Uterus (tissue), 2 donors: ENCODE measurements around the gene CALY.

Experiments
- CTCF ChIP-seq, 4 experiments: fragments of 200-600 bp in 2 of 4; fragments of 450-650 bp in 2 of 4; sonication (generic) in 2 of 4; IDR thresholded peaks; one replicate each; pipeline ENCODE4 v1.5.1; 2016 to 2019; ENCODE audit warnings: antibody characterized with exemption in 4 of 4, mild to moderate bottlenecking in 2 of 4, moderate library complexity in 1 of 4
- POLR2A ChIP-seq, 2 donors: fragments of 450-650 bp; IDR thresholded peaks; one replicate each; pipeline ENCODE4 v1.6.1; 2016; ENCODE audit warnings: antibody characterized with exemption in 2 of 2, mild to moderate bottlenecking in 1 of 2, moderate library complexity in 1 of 2

- TF ChIP-seq POLR2A (IDR thresholded peaks at IDR 0.05) (no peak), CTCF (IDR thresholded peaks at IDR 0.05) (no peak)
Measured at GRCh38 chr10:133337370-133337725, 652 bp upstream of the CALY start.
